ENCODE measurements around the gene ARMC3.

The ARMC3 gene

DNA sequence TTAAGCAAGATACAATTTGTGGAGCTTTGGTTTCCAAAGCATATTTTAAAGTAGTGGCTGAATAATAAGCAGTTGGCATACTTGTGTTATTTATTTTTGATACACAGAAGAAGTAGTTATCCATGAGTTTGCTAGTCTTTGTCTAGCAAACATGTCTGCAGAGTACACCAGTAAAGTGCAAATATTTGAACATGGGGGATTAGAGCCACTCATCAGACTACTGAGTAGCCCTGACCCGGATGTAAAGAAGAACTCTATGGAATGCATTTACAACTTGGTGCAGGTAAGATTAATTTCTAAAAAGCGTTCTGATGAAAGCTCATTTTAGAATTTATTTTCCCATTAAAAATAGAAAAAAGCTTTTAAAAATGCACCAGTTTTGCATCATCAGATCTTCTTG is 31.4 kb downstream of the ARMC3 start:
- Histone ChIP-seq H3K36me3 (no peaks in the 10 kb centered on the region), H3K4me3 (ENCODE audit: low read depth, low read length) (no peak overlapping the region), H3K27me3 (no peaks in the 10 kb centered on the region), H3K9me3 (no peaks in the 10 kb centered on the region), H3K4me1 (no peaks in the 10 kb centered on the region)
- no peak for TF ChIP-seq CTCF (IDR thresholded peaks at IDR 0.05; ENCODE audit: low read depth, low read length)
- DNase-seq, result no peak

DNA sequence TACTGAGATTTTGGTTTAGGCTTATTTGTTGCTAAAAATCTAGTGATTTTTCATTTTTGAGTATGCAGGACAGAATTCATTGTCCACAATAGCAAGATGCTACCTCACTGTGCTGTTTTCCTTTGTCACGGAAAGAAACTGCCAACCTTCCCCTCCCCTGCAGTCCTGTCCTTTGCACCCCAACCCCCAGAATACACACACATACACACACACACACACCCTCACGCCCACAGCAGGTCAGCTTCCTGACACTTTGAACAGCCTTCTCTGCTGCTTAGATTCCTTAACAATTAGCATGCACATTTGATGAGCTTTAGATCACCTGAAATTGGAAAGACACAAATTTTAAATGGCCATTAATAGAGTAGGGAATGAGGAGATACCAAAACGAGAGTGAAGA is 32.1 kb downstream of the ARMC3 start:
- H3K36me3 ChIP-seq, result no peaks in the 10 kb centered on the region
- TF ChIP-seq CTCF (IDR thresholded peaks at IDR 0.05; ENCODE audit: low read depth, low read length), result no peak
- no peak overlapping the region for H3K4me3 ChIP-seq (ENCODE audit: low read depth, low read length)
- no peaks in the 10 kb centered on the region for H3K27me3 ChIP-seq
- no peaks in the 10 kb centered on the region for H3K4me1 ChIP-seq
- no peaks in the 10 kb centered on the region for H3K9me3 ChIP-seq
- no peak for DNase-seq

DNA sequence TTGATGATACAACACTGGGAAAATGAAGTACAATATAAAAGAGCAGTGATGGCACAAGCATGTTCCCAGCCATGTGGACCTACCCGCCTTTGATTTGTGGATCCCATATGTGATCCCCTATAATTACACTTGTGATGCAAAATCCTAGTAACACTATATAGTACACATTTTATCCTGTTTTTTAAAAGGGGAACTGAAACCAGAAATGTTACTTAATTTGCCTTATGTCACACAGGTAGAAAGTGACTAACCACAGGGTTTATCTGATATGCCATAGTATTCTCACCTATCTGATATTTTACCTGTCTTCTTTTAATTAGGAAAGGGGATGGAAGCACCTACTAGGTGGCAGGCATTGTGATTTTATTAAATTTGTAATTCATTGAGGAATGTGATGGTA is 35.0 kb downstream of the ARMC3 start:
- no peaks in the 10 kb centered on the region for H3K9me3 ChIP-seq
- no peak overlapping the region for H3K4me3 ChIP-seq (ENCODE audit: low read depth, low read length)
- no peak for DNase-seq
- no peaks in the 10 kb centered on the region for H3K36me3 ChIP-seq
- H3K4me1 ChIP-seq, result no peaks in the 10 kb centered on the region
- no peak for TF ChIP-seq CTCF (IDR thresholded peaks at IDR 0.05; ENCODE audit: low read depth, low read length)
- H3K27me3 ChIP-seq, result no peaks in the 10 kb centered on the region

- no peak for TF ChIP-seq CTCF (IDR thresholded peaks at IDR 0.05; ENCODE audit: low read depth, low read length)
Observed at GRCh38 chr10:22969704-22970103, 41.9 kb downstream of the ARMC3 start.

DNA sequence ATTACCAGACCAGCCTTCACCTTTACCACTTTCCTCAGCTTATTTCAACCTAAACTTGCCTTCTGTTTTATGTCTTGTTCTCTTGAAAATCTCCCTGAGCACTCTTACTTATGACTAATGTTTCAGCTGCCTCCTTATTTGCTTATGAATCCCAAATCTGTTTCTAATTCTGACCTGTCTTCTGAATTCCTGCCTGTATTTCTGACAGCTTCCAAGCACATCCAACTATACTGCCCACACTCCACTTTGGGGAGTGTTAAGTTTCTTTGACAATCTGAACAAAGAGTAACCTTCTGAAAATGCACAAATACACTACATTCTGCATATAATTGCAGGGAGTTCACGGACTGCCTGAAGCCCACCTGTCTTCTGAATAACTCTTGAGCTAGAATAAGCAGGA is 48.7 kb downstream of the ARMC3 start:
- H3K4me3 ChIP-seq (ENCODE audit: low read depth, low read length), result no peak overlapping the region
- no peaks in the 10 kb centered on the region for H3K27me3 ChIP-seq
- peaks cover 20% of the 10 kb centered on the region for H3K4me1 ChIP-seq
- TF ChIP-seq CTCF (IDR thresholded peaks at IDR 0.05; ENCODE audit: low read depth, low read length), result no peak
- H3K36me3 ChIP-seq, result no peaks in the 10 kb centered on the region
- no peaks in the 10 kb centered on the region for H3K9me3 ChIP-seq
- no peak for DNase-seq

More at GRCh38 chr10:22969704-22970103, 41.9 kb downstream of the ARMC3 start:
- Histone ChIP-seq H3K4me1 (peaks cover 6% of the 10 kb centered on the region), H3K36me3 (no peaks in the 10 kb centered on the region), H3K4me3 (ENCODE audit: low read depth, low read length) (no peak overlapping the region), H3K27me3 (no peaks in the 10 kb centered on the region), H3K9me3 (no peaks in the 10 kb centered on the region)
- no peak for DNase-seq

GRCh38 chr10:22977751-22978150 is 49.9 kb downstream of the ARMC3 start:
- Histone ChIP-seq H3K36me3 (no peaks in the 10 kb centered on the region), H3K4me3 (ENCODE audit: low read depth, low read length) (no peak overlapping the region), H3K9me3 (no peaks in the 10 kb centered on the region), H3K4me1 (peaks cover 20% of the 10 kb centered on the region), H3K27me3 (no peaks in the 10 kb centered on the region)
- no peak for TF ChIP-seq CTCF (IDR thresholded peaks at IDR 0.05; ENCODE audit: low read depth, low read length)
- no peak for DNase-seq

All from BE2C (cell line).